Neural progenitor cell (in vitro differentiated cells): ENCODE data around the gene POLR3A. TPM values are rescaled to one million over a fixed set of nuclear protein-coding genes. Genes with fewer than 3 reads are reported as not detected.

ENCODE experiments used
- DNase-seq: peaks from one replicate; pipeline ENCODE4 v3.0.0-alpha.2; 2016; ENCODE audit warnings: low spot score
- H2AFZ ChIP-seq: fragments of 200-600 bp; sonication (generic); replicated peaks from 2 replicates; pipeline ENCODE4 v1.6.1; 2016; ENCODE audit warnings: antibody characterized with exemption
- H3F3A ChIP-seq: fragments of 200-600 bp; sonication (generic); 2 replicates; pipeline ENCODE4 v1.6.1; 2016; ENCODE audit warnings: antibody characterized with exemption, low read depth
- H3K27ac ChIP-seq: fragments of 200-600 bp; sonication (generic); 2 replicates; pipeline ENCODE4 v1.5.1; 2016; ENCODE audit warnings: mild to moderate bottlenecking
- H3K27me3 ChIP-seq: fragments of 200-600 bp; sonication (generic); 2 replicates; pipeline ENCODE4 v1.6.1; 2016; ENCODE audit warnings: mild to moderate bottlenecking, moderate library complexity
- H3K36me3 ChIP-seq: fragments of 200-600 bp; sonication (generic); 2 replicates; pipeline ENCODE4 v1.5.1; 2016
- H3K4me1 ChIP-seq: fragments of 200-600 bp; sonication (generic); 2 replicates; pipeline ENCODE4 v1.6.1; 2016; ENCODE audit warnings: mixed run types
- H3K4me2 ChIP-seq: fragments of 200-600 bp; sonication (generic); 2 replicates; pipeline ENCODE4 v1.6.1; 2016
- H3K4me3 ChIP-seq: fragments of 200-600 bp; sonication (generic); 2 replicates; pipeline ENCODE4 v1.5.1; 2016
- H3K79me2 ChIP-seq: fragments of 200-600 bp; sonication (generic); 2 replicates; pipeline ENCODE4 v1.6.1; 2016; ENCODE audit warnings: low read depth
- H3K9ac ChIP-seq: fragments of 200-600 bp; sonication (generic); 2 replicates; pipeline ENCODE4 v1.6.1; 2016
- H3K9me3 ChIP-seq: fragments of 200-600 bp; sonication (generic); 2 replicates; pipeline ENCODE4 v1.5.1; 2016; ENCODE audit warnings: low read depth
- H4K20me1 ChIP-seq: fragments of 200-600 bp; sonication (generic); 2 replicates; pipeline ENCODE4 v1.6.1; 2016; ENCODE audit warnings: low read depth
- H3K27ac Mint-ChIP-seq: 3 replicates; pipeline ENCODE4 v1.8.0; 2021; ENCODE audit warnings: mixed read lengths
- H3K27me3 Mint-ChIP-seq: 2 replicates; pipeline ENCODE4 v1.8.0; 2022; ENCODE audit warnings: low read depth, mild to moderate bottlenecking, inconsistent platforms, moderate library complexity, mixed read lengths; ENCODE audit not compliant: insufficient read depth
- H3K36me3 Mint-ChIP-seq: 3 replicates; pipeline ENCODE4 v1.8.0; 2021; ENCODE audit warnings: mixed read lengths
- H3K4me1 Mint-ChIP-seq: 3 replicates; pipeline ENCODE4 v1.8.0; 2021; ENCODE audit warnings: mixed read lengths
- H3K4me3 Mint-ChIP-seq: 3 replicates; pipeline ENCODE4 v1.8.0; 2021; ENCODE audit warnings: mild to moderate bottlenecking, moderate library complexity, mixed read lengths
- H3K9me3 Mint-ChIP-seq: 3 replicates; pipeline ENCODE4 v1.8.0; 2020; ENCODE audit warnings: mixed read lengths
- CTCF ChIP-seq: fragments of 200-600 bp; sonication (generic); IDR thresholded peaks from 2 replicates; pipeline ENCODE4 v1.5.1; 2017; ENCODE audit warnings: antibody characterized with exemption, mild to moderate bottlenecking
- EZH2 ChIP-seq: fragments of 200-600 bp; sonication (generic); IDR thresholded peaks from 2 replicates; pipeline ENCODE4 v1.6.1; 2017; ENCODE audit warnings: antibody characterized with exemption, mild to moderate bottlenecking, moderate library complexity
- EZH2phosphoT487 ChIP-seq: fragments of 200-600 bp; sonication (generic); IDR thresholded peaks from 2 replicates; pipeline ENCODE4 v1.6.1; 2017; ENCODE audit warnings: antibody characterized with exemption
- total RNA-seq: library from RNA; depleted of rRNA; stranded (reverse); fragments of >200 nt; gene quantifications from 2 replicates; pipeline ENCODE4 v1.2.3, GENCODE V29; 2015; ENCODE audit warnings: low replicate concordance

POLR3A gene
- total RNA-seq, 1 donor from 2014 or later = 16.0 TPM

GRCh38 chr10:78035933-78036583 lies 6.7 kb upstream of the POLR3A start:
- H3K4me2 ChIP-seq = peak overlapping the region; percentile 99
- H3K27ac ChIP-seq = no peak overlapping the region
- Mint-ChIP-seq H3K27me3 (no peaks in the 10 kb centered on the region), H3K27ac (no peak overlapping the region), H3K4me3 (peak overlapping the region; percentile 97), H3K36me3 (peaks cover 36% of the 10 kb centered on the region), H3K9me3 (peaks cover 2% of the 10 kb centered on the region), H3K4me1 (peaks cover 31% of the 10 kb centered on the region)
- H3K36me3 ChIP-seq = peaks cover 41% of the 10 kb centered on the region
- peaks cover 51% of the 10 kb centered on the region for H3F3A ChIP-seq
- H3K9me3 ChIP-seq = no peaks in the 10 kb centered on the region
- H3K9ac ChIP-seq = no peak overlapping the region
- TF ChIP-seq CTCF (no peak), EZH2phosphoT487 (no peak), EZH2 (no peak)
- H4K20me1 ChIP-seq = peaks cover 70% of the 10 kb centered on the region
- H3K4me1 ChIP-seq = peaks cover 44% of the 10 kb centered on the region
- DNase-seq = no peak
- peaks cover 75% of the 10 kb centered on the region for H3K79me2 ChIP-seq
- H2AFZ ChIP-seq = no peak overlapping the region
- peak overlapping the region; percentile 89 for H3K4me3 ChIP-seq
- H3K27me3 ChIP-seq = no peaks in the 10 kb centered on the region

DNA sequence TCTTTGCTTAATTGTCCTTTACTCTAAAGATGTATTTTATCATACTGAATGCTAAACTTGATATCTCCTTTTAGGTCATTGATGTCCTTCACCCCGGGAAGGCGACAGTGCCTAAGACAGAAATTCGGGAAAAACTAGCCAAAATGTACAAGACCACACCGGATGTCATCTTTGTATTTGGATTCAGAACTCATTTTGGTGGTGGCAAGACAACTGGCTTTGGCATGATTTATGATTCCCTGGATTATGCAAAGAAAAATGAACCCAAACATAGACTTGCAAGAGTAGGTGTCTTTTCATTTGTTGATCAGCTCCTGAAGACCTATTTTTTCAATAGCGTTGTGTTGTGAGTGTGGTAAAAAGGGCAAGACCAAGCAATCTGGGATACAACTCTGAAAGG lies 6.1 kb upstream of the POLR3A start:
- H3K27me3 Mint-ChIP-seq = no peaks in the 10 kb centered on the region
- Histone ChIP-seq H3K36me3 (peaks cover 39% of the 10 kb centered on the region), H3K4me2 (peak overlapping the region; percentile 99), H3K27ac (no peak overlapping the region), H3K79me2 (peaks cover 69% of the 10 kb centered on the region), H3K9ac (no peak overlapping the region), H3K4me3 (peak overlapping the region; percentile 89), H4K20me1 (peaks cover 63% of the 10 kb centered on the region), H3K4me1 (peaks cover 44% of the 10 kb centered on the region), H3F3A (peaks cover 45% of the 10 kb centered on the region), H3K27me3 (no peaks in the 10 kb centered on the region), H3K9me3 (no peaks in the 10 kb centered on the region), H2AFZ (no peak overlapping the region)
- no peak for TF ChIP-seq EZH2phosphoT487
- no peak for TF ChIP-seq CTCF
- no peak for TF ChIP-seq EZH2
- peaks cover 2% of the 10 kb centered on the region for H3K9me3 Mint-ChIP-seq
- no peak overlapping the region for H3K27ac Mint-ChIP-seq
- peak overlapping the region; percentile 97 for H3K4me3 Mint-ChIP-seq
- DNase-seq = no peak
- peaks cover 31% of the 10 kb centered on the region for H3K4me1 Mint-ChIP-seq
- H3K36me3 Mint-ChIP-seq = peaks cover 30% of the 10 kb centered on the region

GRCh38 chr10:78035025-78035424 lies 5.7 kb upstream of the POLR3A start:
- peaks cover 2% of the 10 kb centered on the region for H3K9me3 Mint-ChIP-seq
- peaks cover 28% of the 10 kb centered on the region for H3K36me3 Mint-ChIP-seq
- Histone ChIP-seq H3K9me3 (no peaks in the 10 kb centered on the region), H3K4me1 (peaks cover 44% of the 10 kb centered on the region), H3K9ac (peak overlapping the region; percentile 89), H3K79me2 (peaks cover 64% of the 10 kb centered on the region), H3F3A (peaks cover 42% of the 10 kb centered on the region), H3K27me3 (no peaks in the 10 kb centered on the region), H4K20me1 (peaks cover 59% of the 10 kb centered on the region), H3K4me2 (peak overlapping the region; percentile 99), H3K4me3 (peak overlapping the region; percentile 89), H2AFZ (no peak overlapping the region), H3K27ac (no peak overlapping the region), H3K36me3 (peaks cover 35% of the 10 kb centered on the region)
- DNase-seq = no peak
- peaks cover 34% of the 10 kb centered on the region for H3K4me1 Mint-ChIP-seq
- H3K27me3 Mint-ChIP-seq = no peaks in the 10 kb centered on the region
- no peak overlapping the region for H3K27ac Mint-ChIP-seq
- TF ChIP-seq CTCF = no peak
- TF ChIP-seq EZH2 = no peak
- TF ChIP-seq EZH2phosphoT487 = no peak
- peak overlapping the region; percentile 97 for H3K4me3 Mint-ChIP-seq
